HG03064 (cell line): Measurements from ENCODE around the gene PLK3.
"Not testable (repeated sequence)": the region's sequence is repeated elsewhere in the genome, so short reads cannot be mapped to it uniquely, and the experiment has no call there.

Experiments used
- ATAC-seq: cut with Tn5 transposase; IDR thresholded peaks from one replicate; pipeline ENCODE4 v1.9.1; 2021; ENCODE audit warnings: low read depth; ENCODE audit not compliant: unreplicated experiment

PLK3 gene

DNA sequence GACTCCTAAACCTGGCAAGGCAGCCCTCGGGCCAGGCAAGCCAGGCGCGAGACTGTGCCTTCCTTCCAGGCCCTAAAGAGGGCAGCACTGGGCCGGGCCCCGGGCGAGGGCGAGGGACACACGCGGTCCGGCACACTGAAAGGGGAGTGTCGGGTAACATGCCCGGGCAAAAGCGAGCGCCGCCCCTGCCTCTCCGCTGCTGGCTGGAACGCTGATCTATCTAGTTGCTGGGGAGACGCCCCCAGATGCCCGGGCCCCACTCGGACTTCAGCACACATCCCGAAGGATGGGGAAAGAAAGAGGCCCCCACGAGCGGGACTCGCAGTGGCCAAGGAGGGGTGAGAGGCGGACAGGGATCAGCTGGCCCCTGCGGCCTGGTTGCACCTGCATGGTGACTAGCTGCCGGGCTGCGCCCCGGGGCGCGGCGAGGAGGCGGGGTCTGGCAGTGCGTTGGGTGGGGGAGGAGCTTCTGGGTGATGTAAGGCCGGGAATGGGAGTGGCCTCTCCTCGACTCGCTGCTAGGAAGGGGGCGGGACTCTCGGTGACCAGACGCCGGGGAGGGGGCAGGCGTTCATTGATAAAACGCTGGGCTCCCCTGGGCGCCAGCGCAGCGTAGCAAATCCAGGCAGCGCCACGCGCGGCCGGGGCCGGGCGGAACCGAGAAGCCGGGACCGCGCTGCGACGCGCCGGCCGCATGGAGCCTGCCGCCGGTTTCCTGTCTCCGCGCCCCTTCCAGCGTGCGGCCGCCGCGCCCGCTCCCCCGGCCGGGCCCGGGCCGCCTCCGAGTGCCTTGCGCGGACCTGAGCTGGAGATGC is at the start of gene PLK3:
PLK3 (plus strand) TSS at position 608 of the 815 bp plus-strand sequence; CDS start at position 695, 87 bp downstream.
- ATAC-seq: peak; percentile 82

- ATAC-seq: no peak
Measured at GRCh38 chr1:44757420-44757819, 42.8 kb upstream of the PLK3 start.

DNA sequence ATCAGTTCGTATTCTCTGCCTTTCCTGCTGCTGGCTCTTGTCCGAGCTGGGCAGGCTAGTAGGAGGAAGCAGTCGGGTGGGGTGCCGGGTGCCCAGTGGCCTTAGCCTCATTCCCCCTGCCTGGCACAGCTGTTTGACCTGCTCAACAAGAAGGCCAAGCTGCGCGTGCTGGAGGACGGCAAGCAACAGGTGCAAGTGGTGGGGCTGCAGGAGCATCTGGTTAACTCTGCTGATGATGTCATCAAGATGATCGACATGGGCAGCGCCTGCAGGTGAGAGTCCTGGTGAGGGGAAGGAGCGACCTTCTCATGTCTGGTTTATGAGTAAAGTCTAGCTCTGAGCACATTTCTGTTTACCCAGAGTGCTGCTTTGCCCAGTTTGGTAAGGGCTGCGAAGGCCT is 41.1 kb upstream of the PLK3 start:
- no peak for ATAC-seq

DNA sequence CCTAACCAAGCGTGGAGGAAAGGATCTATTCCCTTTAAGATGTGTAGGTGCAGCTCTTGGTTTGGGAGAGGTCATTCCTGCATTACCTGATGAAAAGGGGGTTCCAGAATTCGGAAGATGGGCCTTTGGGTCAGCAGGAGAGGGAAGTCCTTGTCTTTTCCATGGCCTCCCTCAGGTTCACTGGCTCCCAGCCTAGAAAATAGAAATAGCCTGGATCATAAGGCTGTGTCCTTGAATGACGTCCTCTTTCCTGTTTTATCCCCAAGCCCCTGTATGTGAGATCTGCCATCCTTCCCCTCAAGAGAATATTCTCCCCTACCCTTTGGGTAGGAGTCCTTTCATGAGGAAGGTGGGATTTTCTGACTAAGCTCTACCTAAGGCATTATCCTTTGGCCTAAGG is 39.3 kb upstream of the PLK3 start:
- ATAC-seq: no peak

- ATAC-seq: not testable (repeated sequence)
Measured at GRCh38 chr1:44766421-44766820, 33.8 kb upstream of the PLK3 start.

GRCh38 chr1:44775078-44775929 is 24.9 kb upstream of the PLK3 start, which contains the start of gene RPS8:
Gene RPS8 (plus strand): TSS chr1:44775540. CDS start chr1:44775597, 57 bp downstream.
- ATAC-seq: peak; percentile 68

GRCh38 chr1:44775930-44776729 is 24.0 kb upstream of the PLK3 start:
- peak; percentile 25 for ATAC-seq

GRCh38 chr1:44776730-44777068 is 23.5 kb upstream of the PLK3 start:
- ATAC-seq: no peak

DNA sequence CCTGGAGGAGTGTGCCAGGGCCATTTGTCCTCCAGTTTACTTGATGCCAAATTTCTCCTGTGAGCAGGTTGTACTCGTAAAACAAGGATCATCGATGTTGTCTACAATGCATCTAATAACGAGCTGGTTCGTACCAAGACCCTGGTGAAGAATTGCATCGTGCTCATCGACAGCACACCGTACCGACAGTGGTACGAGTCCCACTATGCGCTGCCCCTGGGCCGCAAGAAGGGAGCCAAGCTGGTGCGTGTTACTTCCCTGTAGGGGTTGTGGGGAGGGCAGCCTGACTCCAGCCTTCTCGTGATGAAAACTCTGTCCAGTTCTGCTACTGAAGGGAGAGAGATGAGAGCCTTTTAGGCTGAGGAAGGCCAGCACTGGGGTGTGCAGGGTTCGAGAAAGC is 22.6 kb upstream of the PLK3 start:
- no peak for ATAC-seq

- ATAC-seq: no peak
Measured at GRCh38 chr1:44777969-44778635, 22.1 kb upstream of the PLK3 start.

DNA sequence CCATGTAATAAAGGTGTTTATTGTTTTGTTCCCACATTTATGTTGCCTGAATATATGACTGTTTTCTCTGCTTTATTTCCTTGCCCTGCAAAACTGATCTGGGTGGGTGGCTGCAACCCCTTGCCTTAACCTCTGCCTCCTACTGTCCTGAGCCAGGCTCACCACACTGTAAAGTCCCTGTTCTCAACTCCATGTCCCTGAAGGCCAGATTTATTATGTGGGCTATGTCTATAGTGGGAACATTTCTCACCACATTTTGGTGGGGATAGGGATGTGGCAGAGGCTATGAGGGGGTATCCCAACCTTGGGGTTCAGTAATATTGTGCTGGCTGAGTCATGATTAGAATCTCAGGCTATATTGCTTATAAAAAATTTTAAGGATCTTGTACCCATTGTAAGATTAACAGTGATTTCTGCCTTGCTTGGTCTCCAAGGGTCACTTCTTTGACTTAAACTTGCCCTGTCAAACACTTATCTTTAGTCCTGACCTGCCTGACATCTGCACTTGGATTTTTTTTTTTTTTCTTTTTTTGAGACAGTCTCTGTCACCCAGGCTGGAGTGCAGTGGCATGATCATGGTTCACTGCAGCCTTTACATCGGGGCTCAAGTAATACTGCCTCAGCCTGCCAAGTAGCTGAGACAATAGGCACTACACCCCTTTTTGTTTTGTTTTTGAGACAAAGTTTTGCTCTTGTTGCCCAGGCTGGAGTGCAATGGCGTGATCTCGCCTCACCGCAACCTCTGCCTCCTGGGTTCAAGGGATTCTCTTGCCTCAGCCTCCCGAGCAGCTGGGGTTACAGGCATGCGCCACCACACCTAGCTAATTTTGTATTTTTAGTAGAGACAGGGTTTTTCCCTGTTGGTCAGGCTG is 21.2 kb upstream of the PLK3 start:
- no peak for ATAC-seq

- no peak for ATAC-seq
Measured at GRCh38 chr1:44780583-44781121, 19.5 kb upstream of the PLK3 start.

DNA sequence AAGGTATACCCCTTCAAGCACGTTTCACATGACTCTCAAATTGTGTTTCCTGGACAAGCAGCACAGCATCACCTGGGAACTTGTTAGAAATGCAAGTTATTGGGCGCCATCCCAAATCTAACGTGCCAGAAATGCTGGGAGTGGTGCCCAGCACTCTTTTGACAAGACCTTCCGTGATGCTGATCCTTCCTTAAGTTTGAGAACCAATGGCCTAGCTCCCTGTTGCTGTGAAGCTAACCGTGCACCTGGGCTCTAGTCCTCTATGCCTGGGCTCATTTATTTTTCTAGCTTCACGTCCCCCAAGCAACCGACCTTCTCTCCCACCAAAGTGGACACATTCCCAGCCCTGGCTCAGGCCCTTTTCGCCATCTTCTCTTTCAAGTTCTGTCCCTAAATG is 16.5 kb upstream of the PLK3 start:
- ATAC-seq: no peak

- ATAC-seq: no peak
Measured at GRCh38 chr1:44784094-44785028, 15.8 kb upstream of the PLK3 start.

DNA sequence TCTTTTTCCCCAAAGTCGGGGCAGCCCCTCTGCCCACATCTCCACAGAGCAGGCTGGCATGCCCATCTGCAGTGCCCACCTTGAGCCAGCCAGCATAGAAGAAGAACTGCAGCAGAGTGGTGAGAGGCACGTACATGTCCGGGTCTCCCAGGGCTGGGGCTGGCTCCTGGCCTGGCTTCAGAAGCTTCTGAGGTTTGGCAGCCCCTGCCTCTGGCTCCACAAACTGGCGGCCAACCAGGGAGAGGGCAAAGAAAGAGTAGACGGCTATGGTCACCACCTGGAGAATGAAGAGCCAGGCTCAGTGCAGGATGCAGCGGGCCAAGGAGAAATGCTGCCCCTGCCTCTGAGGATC is 15.2 kb upstream of the PLK3 start:
- no peak for ATAC-seq

DNA sequence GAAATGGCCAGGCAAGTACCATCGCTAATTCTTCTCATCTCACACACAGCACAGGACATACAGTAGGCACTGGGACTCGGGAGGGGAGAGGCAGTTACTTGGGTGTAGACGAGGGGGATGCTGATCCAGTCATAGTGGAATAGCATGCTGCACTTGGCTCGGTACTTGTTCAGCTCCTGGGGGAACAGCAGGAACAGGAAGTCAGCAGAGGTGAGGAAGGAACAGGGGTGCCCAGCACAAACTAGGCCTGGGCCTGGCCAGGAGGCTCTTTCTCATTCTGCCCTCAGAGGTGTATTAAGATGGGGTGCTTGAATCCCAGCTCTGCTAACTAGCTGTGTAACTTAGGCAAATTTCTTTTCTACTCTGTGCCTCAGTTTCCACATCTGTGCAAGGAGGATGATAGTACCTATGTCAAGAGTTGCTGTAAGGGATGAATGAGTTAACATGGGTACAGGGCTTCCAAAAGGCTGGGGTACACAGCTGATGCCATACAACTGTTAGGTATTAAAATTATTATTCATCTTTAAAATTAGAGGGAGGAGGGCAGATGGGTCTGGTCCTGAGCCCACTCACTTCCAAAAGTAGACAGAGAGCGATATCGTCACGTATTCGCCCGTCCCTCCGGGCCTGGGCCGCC is 14.6 kb upstream of the PLK3 start:
- no peak for ATAC-seq

DNA sequence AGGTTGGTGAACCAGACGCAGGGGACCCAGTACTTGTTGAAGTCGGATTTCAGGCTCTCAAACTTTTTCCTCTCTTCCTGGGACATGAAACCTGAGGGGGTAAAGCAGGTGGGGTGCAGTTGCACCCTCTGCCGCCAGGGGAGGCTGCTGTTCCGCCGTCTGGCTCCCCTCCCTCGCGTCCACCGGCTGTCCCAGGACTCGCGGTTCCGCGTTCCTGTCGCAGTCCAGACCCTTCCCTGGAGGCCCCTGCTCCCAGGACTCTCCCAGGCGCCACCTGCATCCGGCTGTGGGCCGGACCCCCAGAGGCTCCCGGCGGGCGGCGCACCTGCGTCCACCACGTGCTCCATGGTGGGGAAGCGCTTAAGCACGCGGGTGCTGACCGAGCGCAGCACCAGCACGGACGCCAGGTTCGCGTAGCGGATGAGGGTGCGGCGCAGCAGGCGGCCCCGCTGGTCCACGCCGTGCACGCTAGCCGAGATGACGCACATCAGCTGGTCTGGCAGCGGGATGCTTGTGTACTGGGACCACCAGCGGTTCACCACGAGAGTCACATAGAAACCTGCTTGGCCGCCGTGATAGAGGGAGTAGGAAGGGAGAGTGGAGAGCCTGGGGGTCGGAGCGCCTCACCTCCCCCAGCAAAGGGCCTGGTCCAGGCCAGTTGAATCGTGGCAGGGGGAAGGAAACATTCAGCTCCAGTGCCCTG is 13.9 kb upstream of the PLK3 start:
- no peak for ATAC-seq
